HepG2 (cell line): ENCODE measurements around the gene RHBDF2. TPM values are rescaled to one million over a fixed set of nuclear protein-coding genes. Genes with fewer than 3 reads are reported as not detected.

ENCODE experiments used
- BATF2 ChIP-seq: sonication (generic); formaldehyde crosslinking; IDR thresholded peaks from 2 replicates; pipeline ENCODE4 v1.8.0; 2022; ENCODE audit warnings: mild to moderate bottlenecking, missing genetic modification reagents, moderate library complexity
- CENPT ChIP-seq: sonication (generic); formaldehyde crosslinking; IDR thresholded peaks from 2 replicates; pipeline ENCODE4 v1.8.0; 2022; ENCODE audit warnings: low read depth, mild to moderate bottlenecking, moderate library complexity, missing genetic modification reagents
- EP300 ChIP-seq, 3 experiments: sonication (generic) in 1 of 3; formaldehyde crosslinking in 1 of 3; IDR thresholded peaks; 2 replicates each; pipeline versions ENCODE4 v1.5.1 to v1.6.1; 2011 to 2020; ENCODE audit warnings: low read depth in 2 of 3, low read length in 2 of 3, borderline replicate concordance in 1 of 3, improper control_type of control experiment in 1 of 3, mild to moderate bottlenecking in 1 of 3, missing genetic modification reagents in 1 of 3, moderate library complexity in 1 of 3
- HINFP ChIP-seq: sonication (generic); formaldehyde crosslinking; IDR thresholded peaks from 2 replicates; pipeline ENCODE4 v1.4.0; 2020; ENCODE audit warnings: low read depth, mild to moderate bottlenecking, missing genetic modification reagents
- HNRNPH1 ChIP-seq: fragments of 200-400 bp; formaldehyde crosslinking; optimal IDR thresholded peaks from 2 replicates; pipeline ENCODE3; 2017; ENCODE audit warnings: mild to moderate bottlenecking, low read depth, low read length
- IRF2 ChIP-seq: IDR thresholded peaks from 2 replicates; pipeline ENCODE4 v1.6.1; 2018; ENCODE audit warnings: missing genetic modification reagents, missing compliant biosample characterization
- KAT2B ChIP-seq: fragments of 150-350 bp; IDR thresholded peaks from 2 replicates; pipeline ENCODE4 v1.6.1; 2014; ENCODE audit warnings: low read depth, low read length, borderline replicate concordance
- KLF6 ChIP-seq: IDR thresholded peaks from 2 replicates; pipeline ENCODE4 v1.8.0; 2016; ENCODE audit warnings: missing biosample characterization, missing genetic modification reagents
- MAFF ChIP-seq: IDR thresholded peaks from 2 replicates; pipeline ENCODE4 v1.6.1; 2011; ENCODE audit warnings: low read depth, low read length, improper control_type of control experiment
- NR0B2 ChIP-seq: sonication (generic); formaldehyde crosslinking; IDR thresholded peaks from 2 replicates; pipeline ENCODE4 v1.4.0; 2020; ENCODE audit warnings: mild to moderate bottlenecking, missing genetic modification reagents
- PRDM10 ChIP-seq: sonication (generic); formaldehyde crosslinking; IDR thresholded peaks from 2 replicates; pipeline ENCODE4 v1.4.0; 2020; ENCODE audit warnings: low read depth, missing genetic modification reagents
- RCOR2 ChIP-seq: IDR thresholded peaks from 2 replicates; pipeline ENCODE4 v1.6.1; 2016; ENCODE audit warnings: missing biosample characterization, missing genetic modification reagents
- ZBTB49 ChIP-seq: sonication (generic); formaldehyde crosslinking; IDR thresholded peaks from 2 replicates; pipeline ENCODE4 v1.4.0; 2020; ENCODE audit warnings: missing genetic modification reagents, borderline replicate concordance
- ZNF354B ChIP-seq: sonication (generic); formaldehyde crosslinking; IDR thresholded peaks from 2 replicates; pipeline ENCODE4 v1.8.0; 2022; ENCODE audit warnings: mild to moderate bottlenecking, missing genetic modification reagents
- ZNF362 ChIP-seq: sonication (generic); formaldehyde crosslinking; IDR thresholded peaks from 2 replicates; pipeline ENCODE4 v1.4.0; 2020; ENCODE audit warnings: missing genetic modification reagents, mild to moderate bottlenecking, borderline replicate concordance
- ZNF546 ChIP-seq: sonication (generic); formaldehyde crosslinking; conservative IDR thresholded peaks from 2 replicates; pipeline ENCODE4 v1.8.1; 2023; ENCODE audit warnings: mild to moderate bottlenecking, missing genetic modification reagents
- ZNF761 ChIP-seq: sonication (generic); formaldehyde crosslinking; conservative IDR thresholded peaks from 2 replicates; pipeline ENCODE4 v1.4.0; 2020; ENCODE audit warnings: mild to moderate bottlenecking, missing genetic modification reagents
- ZNF766 ChIP-seq: sonication (generic); formaldehyde crosslinking; IDR thresholded peaks from 2 replicates; pipeline ENCODE4 v1.5.0; 2020; ENCODE audit warnings: missing genetic modification reagents, borderline replicate concordance
- ZNF772 ChIP-seq: sonication (generic); formaldehyde crosslinking; IDR thresholded peaks from 2 replicates; pipeline ENCODE4 v1.5.0; 2020; ENCODE audit warnings: mild to moderate bottlenecking, missing genetic modification reagents
- ZSCAN22 ChIP-seq: sonication (generic); formaldehyde crosslinking; IDR thresholded peaks from 2 replicates; pipeline ENCODE4 v1.4.0; 2020; ENCODE audit warnings: mild to moderate bottlenecking, missing genetic modification reagents
- polyA plus RNA-seq, 8 experiments: library from polyadenylated mRNA; depleted of rRNA in 3 of 8; stranded (reverse) in 7 of 8; unstranded in 1 of 8; fragments of >200 nt; fragmentation: Illumina TruSeq in 4 of 8; extraction: Trizol in 4 of 8; gene quantifications; 2 replicates each; pipeline versions ENCODE4 v1.2.1 to v1.2.3, GENCODE V29; 2011 to 2016; ENCODE audit warnings: low read depth in 4 of 8, missing spikeins in 1 of 8, mixed read lengths in 1 of 8; ENCODE audit not compliant: insufficient read depth in 1 of 8
- total RNA-seq, 5 experiments: library from RNA; depleted of rRNA; stranded (reverse); fragments of >200 nt; fragmentation: Illumina TruSeq; extraction: Trizol; gene quantifications; 2 replicates each; pipeline ENCODE4 v1.2.3, GENCODE V29; 2016; ENCODE audit warnings: low read depth in 1 of 5

RHBDF2 gene
- total and polyA plus RNA-seq, 2 of the 13 experiments (the other 11 are each of a cell fraction or from before 2014, with no cell fraction given): 7.8 to 24.2 TPM

- TF ChIP-seq PRDM10 (CRISPR knock-in tag) (peak; percentile 91), IRF2 (CRISPR knock-in tag) (peak; percentile 68; the same call in 1 of the 2 replicates), HNRNPH1 (peak; percentile 33), HINFP (CRISPR knock-in tag) (no peak), RCOR2 (peak; percentile 86), ZNF354B (CRISPR knock-in tag) (no peak), KLF6 (peak; percentile 90; the same call in 1 of the 2 replicates), NR0B2 (CRISPR knock-in tag) (0 out of 2 replicates have a peak, but pooled peaks have one; percentile 30), ZNF546 (CRISPR knock-in tag) (no peak; the same call in 1 of the 2 replicates), ZBTB49 (CRISPR knock-in tag) (no peak), BATF2 (no peak), EP300 (IDR thresholded peaks at IDR 0.05; ENCODE audit: low read depth in 2 of 2, low read length in 2 of 2) (peak; percentile 77 to 93; a peak in 3 of 4 replicates), EP300 (CRISPR knock-in tag; IDR thresholded peaks at IDR 0.05; ENCODE audit: borderline replicate concordance) (peak; percentile 92), CENPT (no peak), ZSCAN22 (no peak), ZNF362 (CRISPR knock-in tag) (no peak), KAT2B (no peak), ZNF772 (CRISPR knock-in tag) (no peak), ZNF766 (CRISPR knock-in tag) (peak; percentile 59; the same call in 1 of the 2 replicates), MAFF (no peak), ZNF761 (no peak)
Observed at GRCh38 chr17:76499267-76499667, 2.0 kb downstream of the RHBDF2 start (continued).
